ENCODE results near the gene MAP4K2. TPM values are rescaled to one million over a fixed set of nuclear protein-coding genes. Genes with fewer than 3 reads are reported as not detected.

The MAP4K2 gene
- total RNA-seq, 2 experiments from 2014 or later = 83.3 to 85.8 TPM

DNA sequence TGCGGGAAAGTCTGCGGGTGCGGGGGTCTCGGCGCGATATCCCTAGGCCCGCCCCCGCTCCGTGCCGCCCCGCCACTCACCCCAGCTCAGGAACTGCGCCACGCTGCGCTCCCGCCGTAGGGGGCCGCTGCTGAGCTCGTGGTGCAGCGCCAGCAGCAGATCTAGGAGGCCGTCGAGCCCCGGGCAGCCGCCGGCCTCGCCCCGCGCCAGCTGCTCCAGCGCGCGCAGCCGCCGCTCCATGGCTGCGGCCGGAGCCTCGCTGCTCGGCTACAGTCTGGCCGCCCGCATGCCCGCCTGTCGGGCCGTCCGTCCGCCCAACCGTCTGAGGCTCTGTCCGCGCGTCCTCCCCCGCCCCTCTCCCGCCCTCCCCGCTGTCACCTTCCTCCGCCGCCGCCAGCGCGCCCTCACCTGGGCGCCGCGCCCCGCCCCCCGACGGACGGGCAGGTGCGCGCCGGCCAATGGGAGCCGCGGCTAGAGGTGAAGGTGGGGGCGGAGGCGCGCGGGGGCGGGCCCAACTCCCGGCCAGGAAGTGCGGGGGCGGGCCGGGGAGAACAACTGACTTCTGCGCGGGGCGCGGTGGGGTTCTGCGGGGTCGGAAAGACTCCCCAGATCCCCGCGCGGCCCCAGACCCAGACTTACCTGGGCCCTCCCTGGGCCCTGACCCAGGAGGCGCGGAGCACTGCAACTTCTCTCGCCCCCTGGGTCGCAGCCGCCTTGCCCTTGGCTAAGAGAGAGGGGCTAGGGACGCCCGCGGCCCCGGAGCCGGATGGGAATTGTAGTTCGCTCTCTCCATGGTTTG lies 41.5 kb upstream of the MAP4K2 start, which contains the start of gene CDC42BPG:
TSS of gene CDC42BPG (minus strand) at position 324 of the 799 bp plus-strand sequence. CDS start at position 240, 84 bp downstream.
- no peaks in the 10 kb centered on the region for H3K9me3 Mint-ChIP-seq
- CTCF ChIA-PET = interaction anchor here (0.5 to 29.1 kb wide), 23 partner anchors 9 to 291 kb away, joined by 3 to 1198 read pairs (median 4); partner anchors contain the start of genes ARL2, EHD1, FAU and MAP4K2
- intact Hi-C loops (cut with micrococcal nuclease) = loop anchor here (5.0 kb wide), 1 partner anchor 183 kb away; the partner anchor contains the start of gene SNX15
- no peaks in the 10 kb centered on the region for H3K27me3 Mint-ChIP-seq
- H3K4me1 Mint-ChIP-seq (ENCODE audit: low read depth) = peaks cover 30% of the 10 kb centered on the region
- H3K4me3 Mint-ChIP-seq = peak within 1 kb of the TSS; percentile 57
- POLR2A ChIA-PET = no interaction called here
- peak; percentile 75 for DNase-seq
- H3K36me3 Mint-ChIP-seq = no peaks in the 10 kb centered on the region
- H3K27ac Mint-ChIP-seq = peak within 1 kb of the TSS; percentile 23

DNA sequence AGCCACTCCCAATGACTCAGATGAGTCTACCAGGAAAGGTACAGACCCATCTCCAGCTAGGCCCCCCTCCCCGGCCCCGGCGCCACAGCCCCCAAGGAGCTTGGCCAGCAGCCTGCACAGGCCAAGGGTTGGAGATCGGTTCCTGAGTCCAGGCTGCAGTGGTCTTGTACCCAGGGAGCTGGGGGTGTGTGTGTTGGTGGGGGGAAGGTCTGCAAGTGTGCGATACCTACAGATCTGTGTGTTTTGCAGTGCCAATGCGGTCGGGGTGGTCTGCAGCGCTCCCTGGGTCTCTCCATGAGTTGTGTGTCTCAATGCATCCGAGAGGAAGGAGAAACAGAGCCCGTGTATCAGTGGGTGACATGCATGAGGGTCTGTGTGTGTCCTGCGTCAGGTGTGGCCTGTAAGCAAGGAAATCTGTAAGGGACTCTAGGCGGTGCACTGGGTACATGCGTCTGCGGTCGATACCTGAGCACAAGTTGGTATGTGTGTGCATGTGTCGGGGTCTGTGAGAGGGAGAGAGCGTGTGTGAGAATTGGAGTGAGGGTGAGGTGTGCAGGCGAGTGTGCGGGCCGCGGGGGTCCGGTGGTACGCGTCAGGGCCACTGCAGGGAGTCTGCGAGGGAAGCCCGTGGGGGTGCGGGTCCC lies 40.8 kb upstream of the MAP4K2 start:
- peak overlapping the region; percentile 45 for H3K4me3 Mint-ChIP-seq
- CTCF ChIA-PET = interaction anchor here (0.5 to 29.1 kb wide), 21 partner anchors 9 to 292 kb away, joined by 3 to 1198 read pairs (median 4); partner anchors contain the start of genes ARL2, EHD1, FAU and MAP4K2
- no peak for DNase-seq

GRCh38 chr11:64842851-64843685 lies 40.1 kb upstream of the MAP4K2 start:
- H3K36me3 Mint-ChIP-seq = no peaks in the 10 kb centered on the region
- no peak overlapping the region for H3K4me3 Mint-ChIP-seq
- ChIA-PET POLR2A (interaction anchor here (1.1 kb wide), 1 partner anchor 22 kb away, joined by 3 read pairs; no protein-coding TSS in a partner anchor), CTCF (interaction anchor here (1.3 to 29.1 kb wide), 6 partner anchors 8 to 171 kb away, joined by 4 to 1198 read pairs (median 8); partner anchors contain the start of genes ARL2, EHD1 and MAP4K2)
- no peaks in the 10 kb centered on the region for H3K9me3 Mint-ChIP-seq
- H3K4me1 Mint-ChIP-seq (ENCODE audit: low read depth) = peaks cover 15% of the 10 kb centered on the region
- intact Hi-C loops (cut with micrococcal nuclease) = no loop called here
- no peak overlapping the region for H3K27ac Mint-ChIP-seq
- DNase-seq = no peak
- no peaks in the 10 kb centered on the region for H3K27me3 Mint-ChIP-seq

More for the DNA sequence above, 40.8 kb upstream of the MAP4K2 start:
- peaks cover 23% of the 10 kb centered on the region for H3K4me1 Mint-ChIP-seq (ENCODE audit: low read depth)
- no peaks in the 10 kb centered on the region for H3K27me3 Mint-ChIP-seq
- H3K36me3 Mint-ChIP-seq = no peaks in the 10 kb centered on the region
- intact Hi-C loops (cut with micrococcal nuclease) = no loop called here
- H3K27ac Mint-ChIP-seq = no peak overlapping the region
- POLR2A ChIA-PET = interaction anchor here (1.1 kb wide), 1 partner anchor 21 kb away, joined by 3 read pairs; no protein-coding TSS in a partner anchor
- no peaks in the 10 kb centered on the region for H3K9me3 Mint-ChIP-seq

DNA sequence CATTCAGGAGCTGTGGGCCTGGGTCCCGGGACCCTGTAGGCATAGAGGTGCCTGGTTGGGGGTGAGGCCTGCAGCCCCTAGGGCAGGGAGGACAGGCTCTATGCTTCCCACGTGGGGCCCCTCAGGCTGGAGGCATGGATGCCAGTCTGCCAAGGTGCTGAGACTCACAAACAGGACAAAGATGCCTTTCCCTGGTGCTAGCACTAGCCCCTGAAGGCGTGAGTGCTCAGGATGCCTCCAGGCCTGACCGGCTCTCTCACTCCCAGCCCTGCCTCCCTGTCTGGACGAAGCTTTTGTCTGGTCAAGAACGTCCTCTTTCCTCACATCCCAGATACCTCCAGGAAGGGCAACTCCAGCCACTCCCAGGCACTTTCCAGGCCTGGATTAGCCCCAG lies 39.3 kb upstream of the MAP4K2 start:
- Mint-ChIP-seq H3K27me3 (no peaks in the 10 kb centered on the region), H3K9me3 (no peaks in the 10 kb centered on the region), H3K4me3 (no peak overlapping the region), H3K4me1 (ENCODE audit: low read depth) (peaks cover 13% of the 10 kb centered on the region), H3K36me3 (no peaks in the 10 kb centered on the region), H3K27ac (no peak overlapping the region)
- DNase-seq = no peak
- intact Hi-C loops (cut with micrococcal nuclease) = no loop called here
- ChIA-PET CTCF (interaction anchor here (29.1 kb wide), 1 partner anchor 44 kb away, joined by 1198 read pairs; the partner anchor contains the start of gene EHD1), POLR2A (no interaction called here)

DNA sequence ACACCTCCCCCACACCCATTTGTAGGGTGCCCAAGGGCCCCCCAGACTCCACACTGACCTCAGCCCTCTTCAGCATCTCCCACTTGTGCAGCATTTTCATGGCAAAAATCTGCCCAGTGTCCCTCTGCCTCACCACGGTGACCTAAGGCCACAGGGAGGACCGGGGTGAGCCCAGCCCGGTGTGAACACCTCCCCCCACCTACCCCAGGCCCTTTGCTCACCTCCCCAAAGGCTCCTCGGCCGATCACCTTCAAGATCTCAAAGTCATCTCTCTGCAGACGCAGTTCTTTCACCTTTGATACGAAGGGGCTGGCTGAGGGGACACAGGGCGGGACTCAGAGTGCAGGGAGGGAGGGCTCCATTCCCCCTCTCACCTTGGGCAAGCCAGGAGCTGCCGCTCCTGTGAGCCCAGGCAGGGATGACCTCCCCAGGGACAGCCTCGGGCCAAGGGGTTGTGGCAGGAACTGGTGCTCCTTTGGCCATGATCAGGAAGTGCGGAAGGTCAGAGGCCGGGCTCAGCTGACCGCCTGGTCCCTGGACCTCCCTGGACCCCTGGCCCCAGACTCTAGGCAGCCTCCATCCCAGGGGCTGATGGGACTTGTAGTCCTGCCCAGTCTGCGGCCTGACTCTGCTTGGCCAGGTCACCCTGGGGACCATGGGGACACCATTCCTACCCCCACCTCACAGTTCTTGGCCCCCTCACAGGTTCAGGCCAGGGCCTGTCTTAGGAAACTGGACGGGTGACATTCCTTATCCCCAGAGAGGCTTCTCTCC lies 38.8 kb upstream of the MAP4K2 start:
- POLR2A ChIA-PET = no interaction called here
- peaks cover 8% of the 10 kb centered on the region for H3K4me1 Mint-ChIP-seq (ENCODE audit: low read depth)
- intact Hi-C loops (cut with micrococcal nuclease) = no loop called here
- H3K4me3 Mint-ChIP-seq = no peak overlapping the region
- no peak overlapping the region for H3K27ac Mint-ChIP-seq
- DNase-seq = no peak
- H3K36me3 Mint-ChIP-seq = no peaks in the 10 kb centered on the region
- no peaks in the 10 kb centered on the region for H3K9me3 Mint-ChIP-seq
- CTCF ChIA-PET = interaction anchor here (0.6 to 29.1 kb wide), 2 partner anchors 45 to 355 kb away, joined by 3 to 1198 read pairs; partner anchors contain the start of gene EHD1
- H3K27me3 Mint-ChIP-seq = no peaks in the 10 kb centered on the region

GRCh38 chr11:64839887-64840782 lies 37.1 kb upstream of the MAP4K2 start:
- intact Hi-C loops (cut with micrococcal nuclease) = no loop called here
- CTCF ChIA-PET = interaction anchor here (0.9 to 1.4 kb wide), 2 partner anchors 9 to 45 kb away, joined by 3 to 5 read pairs; no protein-coding TSS in a partner anchor
- POLR2A ChIA-PET = no interaction called here

DNA sequence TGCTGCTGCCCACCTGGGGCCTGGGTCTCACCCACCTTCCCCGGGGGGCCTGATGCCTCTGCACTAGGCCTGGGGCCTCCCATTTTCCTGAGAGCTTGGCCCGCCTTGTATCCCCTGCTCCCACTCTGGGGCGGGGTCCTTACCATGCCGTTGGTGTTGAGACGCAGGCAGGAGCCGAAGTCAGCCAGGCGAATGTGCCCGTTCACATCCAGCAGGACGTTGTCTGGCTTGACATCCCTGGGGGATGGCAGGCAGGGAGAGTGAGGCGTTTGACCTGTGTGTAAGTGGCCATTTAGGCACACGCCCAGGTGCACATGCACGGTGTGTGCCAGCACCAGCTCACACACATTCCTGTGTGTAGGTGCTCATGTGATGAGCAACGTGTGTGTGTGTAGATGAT lies 36.3 kb upstream of the MAP4K2 start:
- ChIA-PET CTCF (interaction anchor here (1.4 kb wide), 1 partner anchor 9 kb away, joined by 5 read pairs; no protein-coding TSS in a partner anchor), POLR2A (no interaction called here)
- no peak for DNase-seq
- no peak overlapping the region for H3K27ac Mint-ChIP-seq
- peaks cover 4% of the 10 kb centered on the region for H3K4me1 Mint-ChIP-seq (ENCODE audit: low read depth)
- no peaks in the 10 kb centered on the region for H3K27me3 Mint-ChIP-seq
- no peak overlapping the region for H3K4me3 Mint-ChIP-seq
- H3K9me3 Mint-ChIP-seq = no peaks in the 10 kb centered on the region
- H3K36me3 Mint-ChIP-seq = no peaks in the 10 kb centered on the region
- intact Hi-C loops (cut with micrococcal nuclease) = no loop called here

More at GRCh38 chr11:64839887-64840782, 37.1 kb upstream of the MAP4K2 start:
- H3K4me3 Mint-ChIP-seq = no peak overlapping the region
- DNase-seq = no peak
- H3K9me3 Mint-ChIP-seq = no peaks in the 10 kb centered on the region
- peaks cover 6% of the 10 kb centered on the region for H3K4me1 Mint-ChIP-seq (ENCODE audit: low read depth)
- no peaks in the 10 kb centered on the region for H3K27me3 Mint-ChIP-seq
- no peak overlapping the region for H3K27ac Mint-ChIP-seq
- no peaks in the 10 kb centered on the region for H3K36me3 Mint-ChIP-seq

- no peaks in the 10 kb centered on the region for H3K9me3 Mint-ChIP-seq
- no peaks in the 10 kb centered on the region for H3K36me3 Mint-ChIP-seq
- intact Hi-C loops (cut with micrococcal nuclease) = no loop called here
- no peaks in the 10 kb centered on the region for H3K27me3 Mint-ChIP-seq
- no peak overlapping the region for H3K27ac Mint-ChIP-seq
- ChIA-PET POLR2A (no interaction called here), CTCF (interaction anchor here (1.4 kb wide), 1 partner anchor 10 kb away, joined by 5 read pairs; no protein-coding TSS in a partner anchor)
- DNase-seq = no peak
- no peak overlapping the region for H3K4me3 Mint-ChIP-seq
- peaks cover under 1% of the 10 kb centered on the region for H3K4me1 Mint-ChIP-seq (ENCODE audit: low read depth)
These were observed 35.8 kb upstream of the MAP4K2 start for GRCh38 chr11:64838600-64839334.

DNA sequence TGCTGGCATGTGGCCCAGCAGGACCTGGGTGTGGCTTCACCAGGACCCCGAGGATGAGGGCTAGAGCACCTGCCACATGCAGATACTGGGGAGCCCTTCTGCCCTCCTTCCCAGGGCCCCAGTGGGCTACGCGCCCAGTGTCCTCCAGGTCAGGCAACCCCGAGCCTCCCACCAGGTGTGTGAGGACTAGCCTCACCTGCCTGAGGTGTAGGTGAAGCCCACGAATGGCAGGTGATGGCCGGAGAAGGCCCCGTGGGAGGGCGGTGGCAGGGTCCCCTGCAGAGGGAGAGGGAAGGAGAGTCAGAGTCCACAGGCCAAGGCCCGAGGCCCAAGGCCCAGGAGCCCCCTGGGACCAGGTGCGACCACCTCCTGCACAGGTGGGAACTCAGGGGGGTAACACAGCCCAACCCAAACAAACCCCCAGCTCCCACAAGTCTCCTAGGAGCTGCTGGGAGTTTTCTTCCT lies 34.9 kb upstream of the MAP4K2 start:
- Mint-ChIP-seq H3K9me3 (no peaks in the 10 kb centered on the region), H3K36me3 (no peaks in the 10 kb centered on the region), H3K27ac (no peak overlapping the region), H3K4me1 (ENCODE audit: low read depth) (no peaks in the 10 kb centered on the region), H3K4me3 (no peak overlapping the region), H3K27me3 (no peaks in the 10 kb centered on the region)
- ChIA-PET POLR2A (no interaction called here), CTCF (no interaction called here)
- DNase-seq = no peak
- intact Hi-C loops (cut with micrococcal nuclease) = no loop called here

Measured in activated CD4-positive, alpha-beta memory T cell treated with anti-CD3 and anti-CD28 coated beads for 36 hours (primary cell).